Suprapubic skin (tissue), 4 donors: ENCODE measurements around the gene TMEM178A. TPM values are rescaled to one million over a fixed set of nuclear protein-coding genes. Genes with fewer than 3 reads are reported as not detected.

ENCODE experiments used
- DNase-seq, 2 donors: peaks; one replicate each; pipeline ENCODE4 v3.0.0-alpha.2; 2019; ENCODE audit warnings: low spot score in 2 of 2
- H3K27ac ChIP-seq: fragments of 200-600 bp; sonication (generic); one replicate; pipeline ENCODE4 v1.5.1; 2019
- H3K27me3 ChIP-seq: fragments of 200-600 bp; sonication (generic); one replicate; pipeline ENCODE4 v1.5.1; 2019
- H3K36me3 ChIP-seq: fragments of 200-600 bp; sonication (generic); one replicate; pipeline ENCODE4 v1.5.1; 2019
- H3K4me1 ChIP-seq: fragments of 200-600 bp; sonication (generic); one replicate; pipeline ENCODE4 v1.5.1; 2019
- H3K4me3 ChIP-seq: fragments of 200-600 bp; sonication (generic); one replicate; pipeline ENCODE4 v1.5.1; 2019; ENCODE audit warnings: mild to moderate bottlenecking
- H3K9me3 ChIP-seq: fragments of 200-600 bp; sonication (generic); one replicate; pipeline ENCODE4 v1.5.1; 2019
- CTCF ChIP-seq, 2 donors: fragments of 200-600 bp in 1 of 2; fragments of 450-650 bp in 1 of 2; sonication (generic) in 1 of 2; IDR thresholded peaks; one replicate each; pipeline ENCODE4 v1.5.1; 2016 to 2019; ENCODE audit warnings: antibody characterized with exemption in 2 of 2, mild to moderate bottlenecking in 1 of 2, moderate library complexity in 1 of 2
- EP300 ChIP-seq: sonication (generic); formaldehyde crosslinking; IDR thresholded peaks from one replicate; pipeline ENCODE4 v1.6.1; 2017; ENCODE audit warnings: antibody characterized with exemption
- POLR2A ChIP-seq, 2 donors: fragments of 450-650 bp; IDR thresholded peaks; one replicate each; pipeline ENCODE4 v1.6.1; 2017; ENCODE audit warnings: antibody characterized with exemption in 2 of 2, mild to moderate bottlenecking in 2 of 2, moderate library complexity in 2 of 2
- POLR2AphosphoS5 ChIP-seq, 3 donors: sonication (generic); formaldehyde crosslinking; IDR thresholded peaks; one replicate each; pipeline ENCODE4 v1.6.1; 2017; ENCODE audit warnings: antibody characterized with exemption in 3 of 3
- WGBS: methylation state at CpG from one replicate; pipeline ENCODE4 v1.1.5; 2018; 5-methylcytosine and 5-hydroxymethylcytosine counted together
- total RNA-seq, 4 donors: library from RNA; depleted of rRNA; stranded (reverse); fragments of >200 nt; gene quantifications; one replicate each; pipeline ENCODE4 v1.1.0, GENCODE V29; 2016

TMEM178A gene
- total RNA-seq, 4 donors from 2014 or later = 0.68 to 7.4 (median 2.3) TPM

GRCh38 chr2:39710807-39711206, 45.1 kb downstream of the TMEM178A start:
- H3K9me3 ChIP-seq = no peaks in the 10 kb centered on the region
- no peaks in the 10 kb centered on the region for H3K4me1 ChIP-seq
- no peak for DNase-seq
- H3K27me3 ChIP-seq = peaks cover 4% of the 10 kb centered on the region
- 63% methylated on average over 3 of the region's 3 CpGs for WGBS
- no peaks in the 10 kb centered on the region for H3K36me3 ChIP-seq
- H3K4me3 ChIP-seq = no peak overlapping the region
- TF ChIP-seq POLR2AphosphoS5 (IDR thresholded peaks at IDR 0.05) (no peak), POLR2A (IDR thresholded peaks at IDR 0.05) (no peak), EP300 (no peak), CTCF (IDR thresholded peaks at IDR 0.05) (no peak)
- no peak overlapping the region for H3K27ac ChIP-seq

- TF ChIP-seq POLR2AphosphoS5 (IDR thresholded peaks at IDR 0.05) (no peak), POLR2A (IDR thresholded peaks at IDR 0.05) (no peak), EP300 (no peak), CTCF (IDR thresholded peaks at IDR 0.05) (no peak)
- WGBS = 94% methylated on average over 5 of the region's 5 CpGs
- no peak overlapping the region for H3K4me3 ChIP-seq
- no peak for DNase-seq
- H3K9me3 ChIP-seq = no peaks in the 10 kb centered on the region
- H3K27me3 ChIP-seq = no peaks in the 10 kb centered on the region
- no peaks in the 10 kb centered on the region for H3K36me3 ChIP-seq
- no peaks in the 10 kb centered on the region for H3K4me1 ChIP-seq
- H3K27ac ChIP-seq = no peak overlapping the region
Observed at GRCh38 chr2:39712953-39713352, 47.2 kb downstream of the TMEM178A start.

- Histone ChIP-seq H3K27ac (no peak overlapping the region), H3K36me3 (no peaks in the 10 kb centered on the region), H3K4me1 (no peaks in the 10 kb centered on the region), H3K27me3 (no peaks in the 10 kb centered on the region), H3K4me3 (no peak overlapping the region), H3K9me3 (no peaks in the 10 kb centered on the region)
- no peak for TF ChIP-seq EP300
- TF ChIP-seq POLR2A (IDR thresholded peaks at IDR 0.05) = no peak
- no peak for TF ChIP-seq POLR2AphosphoS5 (IDR thresholded peaks at IDR 0.05)
- TF ChIP-seq CTCF (IDR thresholded peaks at IDR 0.05) = no peak
- no peak for DNase-seq
Observed at GRCh38 chr2:39715095-39715494, 49.4 kb downstream of the TMEM178A start.

- H3K9me3 ChIP-seq = no peaks in the 10 kb centered on the region
- H3K36me3 ChIP-seq = no peaks in the 10 kb centered on the region
- 77% methylated on average over 3 of the region's 3 CpGs for WGBS
- no peak overlapping the region for H3K27ac ChIP-seq
- TF ChIP-seq POLR2AphosphoS5 (IDR thresholded peaks at IDR 0.05) = no peak
- H3K4me1 ChIP-seq = no peaks in the 10 kb centered on the region
- H3K4me3 ChIP-seq = no peak overlapping the region
- no peaks in the 10 kb centered on the region for H3K27me3 ChIP-seq
- DNase-seq = no peak
Observed at GRCh38 chr2:39715822-39716221, 50.1 kb downstream of the TMEM178A start.

- DNase-seq = no peak
- Histone ChIP-seq H3K9me3 (no peaks in the 10 kb centered on the region), H3K27me3 (no peaks in the 10 kb centered on the region), H3K4me3 (no peak overlapping the region), H3K4me1 (no peaks in the 10 kb centered on the region), H3K36me3 (no peaks in the 10 kb centered on the region), H3K27ac (no peak overlapping the region)
- WGBS = 88% methylated on average over 12 of the region's 12 CpGs
- TF ChIP-seq CTCF (IDR thresholded peaks at IDR 0.05) = no peak
- no peak for TF ChIP-seq EP300
- no peak for TF ChIP-seq POLR2AphosphoS5 (IDR thresholded peaks at IDR 0.05)
- TF ChIP-seq POLR2A (IDR thresholded peaks at IDR 0.05) = no peak
Observed at GRCh38 chr2:39717067-39717466, 51.4 kb downstream of the TMEM178A start.

- no peak overlapping the region for H3K4me3 ChIP-seq
- H3K9me3 ChIP-seq = no peaks in the 10 kb centered on the region
- no peaks in the 10 kb centered on the region for H3K27me3 ChIP-seq
- WGBS = 80% methylated on average over 9 of the region's 9 CpGs
- H3K36me3 ChIP-seq = no peaks in the 10 kb centered on the region
- no peak overlapping the region for H3K27ac ChIP-seq
- H3K4me1 ChIP-seq = no peaks in the 10 kb centered on the region
- DNase-seq = no peak
- TF ChIP-seq EP300 = no peak
- no peak for TF ChIP-seq POLR2AphosphoS5 (IDR thresholded peaks at IDR 0.05)
- no peak for TF ChIP-seq CTCF (IDR thresholded peaks at IDR 0.05)
- no peak for TF ChIP-seq POLR2A (IDR thresholded peaks at IDR 0.05)
Observed at GRCh38 chr2:39718483-39718882, 52.8 kb downstream of the TMEM178A start.
